Bronchial epithelial cell (primary cell): ENCODE measurements around the gene DOCK1. TPM values are rescaled to one million over a fixed set of nuclear protein-coding genes. Genes with fewer than 3 reads are reported as not detected.
A peak's percentile ranks its signal among the peaks of the same experiment; 100 is the strongest.

Experiments used
- DNase-seq: peaks from one replicate; pipeline ENCODE4 v3.0.0-alpha.2; 2010; ENCODE audit warnings: low read depth
- FAIRE-seq: peaks from 2 replicates; lab custom pipeline; 2011; peaks lifted over from hg19 to GRCh38; lab: Jason Lieb, UNC
- H3K27me3 ChIP-seq: 2 replicates; pipeline ENCODE4 v1.5.1; 2011; ENCODE audit warnings: low read length; ENCODE audit not compliant: control insufficient read depth, insufficient read depth
- H3K36me3 ChIP-seq: 2 replicates; pipeline ENCODE4 v1.5.1; 2011; ENCODE audit warnings: low read length; ENCODE audit not compliant: control insufficient read depth, insufficient read depth
- H3K4me3 ChIP-seq: 2 replicates; pipeline ENCODE4 v1.5.1; 2011; ENCODE audit warnings: mild to moderate bottlenecking, low read depth, low read length, control low read depth
- CTCF ChIP-seq: IDR thresholded peaks from 2 replicates; pipeline ENCODE4 v1.5.1; 2011; ENCODE audit warnings: mild to moderate bottlenecking, moderate library complexity, low read length, control low read depth, inconsistent platforms; ENCODE audit not compliant: insufficient read depth, severe bottlenecking
- total RNA-seq: library from RNA; depleted of rRNA; stranded (reverse); fragments of >200 nt; gene quantifications from 2 replicates; pipeline ENCODE4 v1.2.1, GENCODE V29; 2014

The DOCK1 gene
- total RNA-seq, 1 donor from 2014 or later = 173 TPM

GRCh38 chr10:126924180-126924914 lies 19.1 kb downstream of the DOCK1 start:
- Histone ChIP-seq H3K4me3 (no peak overlapping the region), H3K27me3 (no peaks in the 10 kb centered on the region), H3K36me3 (peaks cover 6% of the 10 kb centered on the region)
- no peak for FAIRE-seq
- no peak for DNase-seq
- no peak for TF ChIP-seq CTCF

GRCh38 chr10:126924915-126925300 lies 19.7 kb downstream of the DOCK1 start:
- no peaks in the 10 kb centered on the region for H3K27me3 ChIP-seq
- FAIRE-seq (no peak), DNase-seq (peak; percentile 86)
- no peak overlapping the region for H3K4me3 ChIP-seq
- peaks cover 2% of the 10 kb centered on the region for H3K36me3 ChIP-seq
- TF ChIP-seq CTCF = no peak

GRCh38 chr10:126926568-126926967 lies 21.3 kb downstream of the DOCK1 start:
- peak; percentile 7 for FAIRE-seq

GRCh38 chr10:126927799-126928198 lies 22.6 kb downstream of the DOCK1 start:
- H3K4me3 ChIP-seq = no peak overlapping the region
- DNase-seq (no peak), FAIRE-seq (no peak)
- peaks cover 5% of the 10 kb centered on the region for H3K36me3 ChIP-seq
- no peak for TF ChIP-seq CTCF
- no peaks in the 10 kb centered on the region for H3K27me3 ChIP-seq

More at GRCh38 chr10:126926568-126926967, 21.3 kb downstream of the DOCK1 start:
- no peak for TF ChIP-seq CTCF
- H3K27me3 ChIP-seq = no peaks in the 10 kb centered on the region
- H3K4me3 ChIP-seq = no peak overlapping the region
- DNase-seq = no peak
- H3K36me3 ChIP-seq = peaks cover 2% of the 10 kb centered on the region

- DNase-seq (no peak), FAIRE-seq (no peak)
- peaks cover 7% of the 10 kb centered on the region for H3K36me3 ChIP-seq
- H3K4me3 ChIP-seq = no peak overlapping the region
- no peak for TF ChIP-seq CTCF
- H3K27me3 ChIP-seq = no peaks in the 10 kb centered on the region
Observed at GRCh38 chr10:126928274-126928673, 23.0 kb downstream of the DOCK1 start.

GRCh38 chr10:126929391-126929790 lies 24.2 kb downstream of the DOCK1 start:
- H3K27me3 ChIP-seq = no peaks in the 10 kb centered on the region
- no peak for TF ChIP-seq CTCF
- DNase-seq (no peak), FAIRE-seq (no peak)
- H3K4me3 ChIP-seq = no peak overlapping the region
- H3K36me3 ChIP-seq = peaks cover 7% of the 10 kb centered on the region
